NCI-H128 (cell line): ENCODE results near the gene PDCD1LG2.

Experiments
- DNase-seq: peaks from one replicate; lab custom pipeline; 2025; ENCODE audit not compliant: unreplicated experiment; lab: John Stamatoyannopoulos, UW

PDCD1LG2 gene

DNA sequence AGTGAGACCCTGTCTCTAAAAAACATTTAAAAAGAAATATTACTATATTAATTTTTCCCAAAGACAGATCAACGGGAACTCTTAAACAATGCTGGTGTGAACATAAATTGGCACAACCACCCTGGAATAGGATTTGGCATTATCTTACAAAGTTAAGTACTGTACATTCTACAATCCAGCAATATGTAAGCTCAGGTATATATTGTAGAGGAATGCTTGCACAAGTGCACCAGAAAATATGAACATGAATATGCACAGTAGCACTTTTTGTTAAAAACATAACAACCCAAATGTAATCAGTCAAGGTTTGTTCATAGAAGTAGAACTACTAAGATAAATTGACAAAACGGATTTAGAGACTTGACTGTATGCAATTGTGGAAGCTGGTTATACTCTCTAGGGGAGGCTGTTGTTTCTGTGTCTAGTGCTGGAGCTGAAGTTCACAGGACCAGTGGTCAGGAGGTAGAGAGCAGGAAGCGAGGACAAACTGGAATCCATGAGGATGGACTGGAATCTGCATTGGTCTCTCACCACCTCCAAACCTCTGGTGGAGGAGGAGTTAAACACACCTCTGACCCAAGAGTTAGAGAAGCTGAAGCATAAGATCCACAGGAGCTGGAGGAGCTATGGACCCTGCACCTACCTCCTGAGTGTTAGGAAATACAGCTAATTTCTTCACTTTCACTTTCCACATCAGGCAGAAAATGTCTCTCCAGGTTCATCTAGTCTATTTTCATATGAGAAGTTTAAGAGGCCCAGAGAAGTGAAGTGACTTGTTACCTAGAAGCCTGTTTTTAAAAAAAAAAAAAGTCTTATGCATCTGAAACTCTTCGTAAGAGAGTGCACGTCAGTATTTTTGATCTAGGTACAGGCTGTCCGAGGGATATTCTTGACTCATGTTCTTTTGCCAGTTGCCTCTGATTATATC lies 98.2 kb downstream of the PDCD1LG2 start:
- DNase-seq = no peak

GRCh38 chr9:5609226-5609596 lies 98.9 kb downstream of the PDCD1LG2 start:
- no peak for DNase-seq

DNA sequence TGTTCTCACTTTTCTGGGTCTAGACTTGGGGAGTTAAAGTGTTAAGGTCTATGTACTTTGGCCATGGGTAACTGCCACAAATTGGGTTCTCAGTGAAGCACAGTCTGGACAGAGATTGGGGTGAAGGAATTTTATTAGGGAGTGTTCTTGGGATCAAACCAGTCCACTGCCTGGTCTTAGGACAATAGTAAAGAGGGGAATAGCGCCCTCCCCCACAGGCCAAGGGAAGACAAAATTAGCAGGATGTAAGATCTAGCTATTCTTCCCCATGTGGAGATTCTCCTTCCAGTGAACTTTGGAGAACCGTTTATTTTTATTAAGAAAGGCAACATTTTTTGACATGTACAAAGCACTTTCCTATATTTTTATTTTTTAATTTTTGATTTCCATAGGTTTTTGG lies 100.2 kb downstream of the PDCD1LG2 start:
- DNase-seq = no peak

GRCh38 chr9:5611321-5612184 lies 101.2 kb downstream of the PDCD1LG2 start:
- no peak for DNase-seq

DNA sequence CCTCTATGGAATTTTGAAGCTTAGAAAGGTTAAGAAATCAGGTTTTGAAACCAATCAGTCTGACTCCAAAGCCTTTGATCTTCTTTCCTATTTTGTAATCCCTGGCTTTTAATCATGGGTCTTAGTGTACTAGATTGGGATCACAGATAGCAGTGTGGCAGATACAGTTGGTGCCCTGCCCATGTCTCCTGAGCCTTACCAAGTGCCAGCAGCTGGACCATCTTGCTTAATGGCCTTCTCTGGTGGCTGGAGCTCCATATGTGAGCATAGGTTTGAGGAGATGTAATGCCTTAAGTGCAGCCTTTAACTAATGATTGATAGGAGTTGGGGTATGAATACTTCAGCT lies 101.8 kb downstream of the PDCD1LG2 start:
- no peak for DNase-seq

GRCh38 chr9:5614192-5614591 lies 103.9 kb downstream of the PDCD1LG2 start:
- DNase-seq = no peak

GRCh38 chr9:5614985-5615384 lies 104.7 kb downstream of the PDCD1LG2 start:
- DNase-seq = no peak

- no peak for DNase-seq
Measured at GRCh38 chr9:5617749-5618148, 107.4 kb downstream of the PDCD1LG2 start.

DNA sequence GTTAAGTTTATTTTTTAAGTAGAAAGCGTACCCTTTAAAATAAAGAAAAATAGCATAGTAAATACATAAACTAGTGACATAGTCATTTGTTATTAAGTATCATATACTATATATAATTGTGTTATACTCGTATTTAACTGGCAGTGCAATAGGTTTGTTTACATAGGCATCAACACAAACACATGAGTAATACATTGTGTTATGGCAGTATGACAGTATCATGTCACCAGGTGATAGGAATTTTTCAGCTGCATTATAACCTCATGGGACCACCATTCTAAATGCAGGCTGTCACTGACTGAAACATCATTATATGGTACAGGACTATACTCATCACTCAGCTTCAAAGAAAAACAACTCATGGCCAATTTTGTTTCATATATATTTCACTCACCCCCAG lies 110.2 kb downstream of the PDCD1LG2 start:
- no peak for DNase-seq
